COLO829 (cell line): ENCODE data around the gene MXRA7.
A peak's percentile ranks its signal among the peaks of the same experiment; 100 is the strongest.
"Not testable (repeated sequence)": the region's sequence is repeated elsewhere in the genome, so short reads cannot be mapped to it uniquely, and the experiment has no call there.

Source experiments
- DNase-seq: peaks from one replicate; pipeline ENCODE4 v3.0.0; 2012; ENCODE audit warnings: low spot score

Gene MXRA7

GRCh38 chr17:76710863-76711611 lies at the start of gene MXRA7:
MXRA7 (minus strand) TSS chr17:76710965; CDS start chr17:76710946, 19 bp downstream.
- no peak for DNase-seq

DNA sequence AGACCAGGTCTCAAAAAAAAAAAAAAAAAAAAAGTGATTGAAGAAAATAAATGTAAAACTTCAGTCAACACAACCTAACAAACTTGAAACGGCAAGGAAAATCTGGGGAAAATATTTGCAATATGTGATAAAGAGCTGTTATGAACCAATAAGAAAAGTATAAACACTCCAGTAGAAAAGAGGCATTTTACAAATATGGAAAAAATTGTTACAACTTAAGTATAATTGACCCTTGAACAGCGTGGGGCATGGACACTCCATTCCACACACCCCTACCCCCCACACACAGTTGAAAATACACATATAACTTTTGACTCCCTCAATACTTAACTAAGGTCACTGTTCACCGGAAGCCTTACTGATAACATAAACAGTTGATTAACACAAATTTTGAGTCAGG lies 47.8 kb upstream of the MXRA7 start:
- DNase-seq = no peak

DNA sequence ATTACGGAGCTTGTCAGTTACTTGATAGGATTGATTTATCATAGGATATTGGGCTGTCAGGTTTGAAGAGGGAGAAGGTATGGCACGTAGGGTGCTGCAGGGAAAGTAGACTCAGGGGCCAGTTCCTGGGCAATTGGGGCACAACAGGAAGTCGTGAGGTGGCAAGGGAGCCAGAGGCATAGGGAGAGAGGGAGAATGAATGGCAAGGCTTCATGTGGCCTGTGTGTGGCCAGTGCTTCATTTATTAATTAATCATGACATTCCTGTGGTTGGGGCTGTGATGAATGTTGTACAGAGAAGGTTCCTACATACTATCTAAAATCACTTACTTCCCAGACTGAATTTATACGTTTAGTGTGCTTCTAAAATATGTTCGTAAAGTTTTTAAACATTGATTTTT lies 46.5 kb upstream of the MXRA7 start:
- DNase-seq = no peak

DNA sequence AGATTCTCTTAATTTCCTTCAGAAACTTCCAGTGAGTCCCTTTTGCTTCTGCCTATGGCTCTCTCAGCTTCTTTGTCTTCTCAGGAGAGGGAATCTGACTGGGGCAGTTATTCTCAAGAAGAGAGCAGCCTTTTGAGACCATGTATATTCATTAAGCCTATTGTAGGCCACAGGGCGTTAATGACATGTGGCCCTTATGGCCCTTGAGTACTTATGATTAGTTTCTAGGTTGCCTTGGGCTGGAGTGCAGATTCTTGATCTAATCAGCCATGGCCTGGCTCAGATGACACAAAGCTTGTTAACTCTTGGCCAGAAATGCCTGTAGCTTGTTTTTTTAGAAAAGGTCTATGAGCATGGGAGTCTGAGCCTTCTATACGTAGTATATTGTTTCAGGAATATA lies 44.5 kb upstream of the MXRA7 start:
- no peak for DNase-seq

DNA sequence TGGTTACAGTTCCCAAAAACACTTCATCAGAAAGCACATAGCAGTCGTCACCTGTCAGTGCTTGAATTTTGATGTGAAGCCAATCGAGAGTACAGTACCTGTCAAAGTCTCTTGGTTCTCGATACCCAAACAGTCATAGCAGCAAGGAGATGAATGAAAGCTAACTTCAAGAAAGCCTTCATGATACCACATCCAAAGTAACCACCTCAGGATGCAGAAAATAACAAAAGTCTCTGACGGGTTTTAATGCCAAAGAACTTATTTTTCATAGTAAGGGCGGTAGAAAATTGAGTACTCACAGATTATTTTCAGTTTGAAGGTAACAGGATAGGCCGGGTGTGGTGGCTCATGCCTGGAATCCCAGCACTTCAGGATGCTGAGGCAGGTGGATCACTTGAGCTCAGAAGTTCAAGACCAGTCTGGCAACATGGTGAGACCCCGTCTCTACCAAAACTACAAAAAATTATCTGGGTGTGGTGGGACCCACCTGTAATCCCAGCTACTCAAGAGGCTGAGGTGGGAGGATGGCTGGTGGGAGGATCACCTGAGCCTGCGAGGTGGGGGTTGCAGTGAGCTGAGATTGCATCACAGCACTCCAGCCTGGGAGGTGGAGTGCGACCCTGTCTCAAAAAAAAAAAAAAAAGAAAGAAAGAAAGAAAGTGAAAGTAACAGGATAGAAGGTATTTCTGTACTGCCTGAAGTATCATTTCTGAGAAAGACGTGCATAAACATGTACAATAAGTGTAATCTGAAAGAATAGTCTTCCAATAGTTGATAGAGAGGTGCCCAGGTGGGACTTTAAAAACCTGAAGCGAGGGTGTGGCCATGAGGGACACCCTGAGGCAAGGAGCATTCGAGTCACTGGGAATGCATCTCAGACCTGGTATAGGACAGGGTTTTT lies 42.5 kb upstream of the MXRA7 start:
- no peak for DNase-seq

- no peak for DNase-seq
These were observed 41.2 kb upstream of the MXRA7 start for GRCh38 chr17:76752006-76752405.

DNA sequence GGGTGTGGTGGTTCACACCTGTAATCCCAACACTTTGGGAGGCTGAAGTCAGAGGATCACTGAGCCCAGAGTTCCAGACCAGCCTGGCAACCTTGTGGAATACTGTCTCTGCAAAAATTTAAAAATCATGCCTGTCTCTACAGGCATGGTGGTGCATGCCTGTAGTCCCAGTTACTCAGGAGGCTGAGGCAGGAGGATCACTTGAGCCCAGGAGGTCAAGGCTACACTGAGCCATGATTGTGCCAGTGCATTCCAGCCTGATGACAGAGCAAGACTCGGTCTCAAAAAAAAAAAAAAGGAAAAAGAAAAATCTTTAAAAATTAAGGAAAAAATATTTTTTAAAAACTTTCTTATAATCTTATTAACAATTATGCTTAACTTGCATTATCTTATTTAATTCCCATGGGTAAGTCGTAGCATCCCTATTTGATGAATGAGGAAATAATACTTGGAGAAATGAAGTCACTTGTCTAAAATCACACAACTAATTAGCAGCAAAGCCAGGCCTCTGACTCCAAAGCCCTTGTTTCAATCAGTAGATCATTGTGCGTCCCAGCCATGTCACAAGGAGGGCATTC lies 40.7 kb upstream of the MXRA7 start:
- DNase-seq = no peak

- DNase-seq = no peak
These were observed 37.9 kb upstream of the MXRA7 start for GRCh38 chr17:76748657-76749056.

- DNase-seq = peak; percentile 85
These were observed 37.1 kb upstream of the MXRA7 start for GRCh38 chr17:76747716-76748363.

DNA sequence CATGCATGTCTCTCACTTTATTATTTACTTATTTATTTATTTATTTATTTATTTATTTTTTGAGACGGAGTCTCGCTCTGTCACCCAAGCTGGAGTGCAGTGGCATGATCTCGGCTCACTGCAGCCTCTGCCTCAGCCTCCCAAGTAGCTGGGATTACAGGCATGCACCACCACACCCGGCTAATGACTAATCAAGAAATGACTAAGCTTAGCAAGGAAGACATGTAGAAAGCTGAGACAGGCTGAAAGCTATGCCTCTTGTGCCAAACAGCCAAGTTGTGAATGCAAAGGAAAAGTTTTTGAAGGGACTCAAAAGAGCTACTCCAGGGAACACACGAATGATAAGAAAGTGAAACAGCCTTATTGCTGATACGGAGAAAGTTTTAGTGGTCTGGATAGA lies 35.0 kb upstream of the MXRA7 start:
- not testable (repeated sequence) for DNase-seq

- DNase-seq = no peak
These were observed 34.0 kb upstream of the MXRA7 start for GRCh38 chr17:76744747-76745146.

GRCh38 chr17:76742958-76743357 lies 32.2 kb upstream of the MXRA7 start:
- DNase-seq = no peak

DNA sequence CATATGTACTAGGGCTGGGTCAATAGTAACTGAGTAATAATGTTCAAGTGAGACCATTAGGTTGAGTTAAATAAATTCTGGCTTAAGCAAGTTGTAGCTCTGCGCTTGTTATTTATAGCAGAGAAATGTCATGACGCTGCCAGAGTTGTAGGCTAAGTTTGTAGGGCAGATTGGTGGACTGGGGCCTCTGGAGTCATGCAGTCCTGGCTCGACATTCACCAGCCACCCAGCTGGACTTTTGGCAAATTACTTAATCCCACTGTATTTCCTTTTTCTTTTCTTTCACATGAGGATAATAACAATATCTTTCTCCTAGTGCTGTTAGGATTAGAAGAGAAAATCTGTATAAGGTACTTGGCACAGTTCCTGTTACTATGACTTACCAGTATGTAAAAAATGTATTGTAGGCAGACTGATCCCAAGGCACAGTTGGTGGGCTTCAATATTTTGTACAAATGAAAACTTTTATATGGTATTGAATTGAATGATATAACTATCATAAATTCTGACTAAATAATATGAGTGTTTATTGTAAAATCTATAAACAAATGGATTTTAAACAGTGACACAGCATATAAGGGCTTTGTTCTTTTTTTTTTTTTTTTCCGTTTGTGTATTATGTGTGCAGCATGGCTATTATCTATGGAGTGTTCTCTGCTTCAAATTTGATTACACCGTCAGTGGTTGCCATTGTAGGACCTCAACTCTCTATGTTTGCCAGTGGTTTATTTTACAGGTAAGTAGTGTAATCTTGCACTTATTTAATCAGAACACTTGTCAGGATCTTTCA lies 29.8 kb upstream of the MXRA7 start:
- DNase-seq = no peak

GRCh38 chr17:76739568-76740115 lies 28.9 kb upstream of the MXRA7 start:
- DNase-seq = not testable (repeated sequence)

- DNase-seq = no peak
These were observed 27.7 kb upstream of the MXRA7 start for GRCh38 chr17:76738468-76738850.

GRCh38 chr17:76737676-76738467 lies 27.1 kb upstream of the MXRA7 start, which contains the start of gene MFSD11:
MFSD11 (plus strand) TSS chr17:76738119; CDS start chr17:76738353, 234 bp downstream.
- peak; percentile 96 for DNase-seq

GRCh38 chr17:76737082-76737675 lies 26.4 kb upstream of the MXRA7 start, which contains the start of gene SRSF2:
SRSF2 (minus strand) TSS chr17:76737331; CDS start chr17:76737160, 171 bp downstream.
- DNase-seq = peak; percentile 99

GRCh38 chr17:76736349-76737081 lies 25.8 kb upstream of the MXRA7 start:
- no peak for DNase-seq
